ENCODE data around the gene MOB3A.

MOB3A gene

DNA sequence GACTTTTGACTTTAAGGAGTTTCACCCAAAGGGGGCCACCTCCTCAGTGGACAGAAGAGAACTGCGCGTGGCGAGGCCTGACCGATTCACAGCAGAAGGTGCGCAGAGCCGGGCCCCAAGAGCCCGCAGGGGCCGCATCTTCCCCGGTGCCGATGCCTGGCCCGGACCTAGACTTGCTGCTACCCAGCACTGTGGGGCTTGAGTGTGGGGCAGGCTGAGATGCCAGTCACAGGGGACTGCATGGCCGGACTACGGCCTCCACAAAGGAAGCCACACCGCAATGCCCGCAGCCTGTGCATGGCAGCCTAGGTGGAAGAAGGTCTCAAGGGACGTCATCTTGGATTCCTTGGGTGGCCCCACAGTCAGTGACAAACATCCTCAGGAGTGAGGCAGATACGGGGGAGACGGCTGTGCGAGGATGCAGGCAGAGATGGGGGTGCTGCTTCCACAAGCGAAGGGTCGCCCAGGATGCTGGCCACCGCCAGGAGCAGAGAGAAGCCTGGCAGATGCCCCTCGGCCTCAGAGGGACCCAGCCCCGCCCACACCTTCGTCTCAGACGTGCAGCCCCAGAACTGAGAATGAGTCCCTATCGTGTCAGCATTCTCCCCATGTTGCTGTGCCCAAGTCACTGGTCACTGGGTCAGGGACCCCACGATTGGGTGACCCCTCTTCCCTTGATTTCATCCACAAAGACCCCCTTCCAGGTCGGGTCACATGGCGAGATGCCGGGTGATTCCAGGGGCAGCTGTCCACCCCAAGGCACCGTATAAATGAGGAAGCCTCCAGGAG is 16.9 kb downstream of the MOB3A start:
- no peak for TF ChIP-seq CTBP1 (IDR thresholded peaks at IDR 0.05; ENCODE audit: borderline replicate concordance)
- TF ChIP-seq L3MBTL2 (conservative IDR thresholded peaks at IDR 0.05), result no peak
- no peak for TF ChIP-seq BHLHE40 (IDR thresholded peaks at IDR 0.05; ENCODE audit: borderline replicate concordance)
- no peak for TF ChIP-seq FOXK2 (IDR thresholded peaks at IDR 0.05)
- no peak for TF ChIP-seq ZNF384 (IDR thresholded peaks at IDR 0.05)
- TF ChIP-seq TARDBP (IDR thresholded peaks at IDR 0.05), result no peak
- TF ChIP-seq SUZ12 (IDR thresholded peaks at IDR 0.05), result no peak
- TF ChIP-seq FOXA1 (IDR thresholded peaks at IDR 0.05), result no peak
- POLR2A ChIA-PET, result no interaction called here
- CTCF ChIA-PET, result no interaction called here
- DNase-seq (ENCODE audit: extremely low spot score), result no peak

DNA sequence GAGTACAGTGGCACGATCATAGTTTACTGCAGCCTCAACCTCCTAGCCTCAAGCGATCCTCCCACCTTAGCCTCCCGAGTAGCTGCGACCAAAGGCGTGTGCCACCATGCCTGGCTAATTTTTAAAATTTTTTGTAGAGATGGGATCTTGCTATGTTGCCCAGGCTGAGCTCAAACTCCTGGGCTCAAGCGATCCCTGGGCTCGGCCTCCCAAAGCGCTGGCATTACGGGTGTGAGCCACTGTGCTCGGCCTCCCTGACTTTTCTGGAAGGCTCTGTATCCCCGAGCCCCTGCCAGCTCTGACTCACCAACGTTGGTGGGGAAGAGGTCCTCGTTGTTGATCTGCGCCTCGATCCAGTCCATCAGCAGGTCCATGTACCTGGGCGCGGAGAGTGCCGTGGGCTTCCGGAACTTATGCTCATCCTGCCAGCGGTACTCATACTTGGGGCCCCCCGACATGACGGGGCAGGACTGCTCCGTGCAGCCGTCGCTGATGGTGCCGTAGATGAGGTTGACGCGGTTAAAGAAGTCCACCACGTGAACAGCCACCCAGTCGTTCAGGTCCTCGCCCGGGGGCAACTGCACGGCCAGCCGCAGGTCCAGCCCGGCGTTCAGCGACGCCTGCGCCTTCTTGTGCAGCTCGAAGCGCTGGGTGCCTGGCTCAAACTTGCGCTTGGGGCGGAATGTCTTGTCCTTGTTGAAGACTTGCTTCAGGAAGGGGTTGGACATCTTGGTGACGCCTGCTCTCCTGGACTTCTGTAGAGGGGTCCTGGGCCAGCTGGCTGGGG is 18.1 kb downstream of the MOB3A start:
- ChIA-PET CTCF (no interaction called here), POLR2A (no interaction called here)
- TF ChIP-seq LEF1 (IDR thresholded peaks at IDR 0.05; ENCODE audit: borderline replicate concordance) (no peak), L3MBTL2 (conservative IDR thresholded peaks at IDR 0.05) (no peak), ARNT (IDR thresholded peaks at IDR 0.05) (no peak), FOXM1 (IDR thresholded peaks at IDR 0.05; ENCODE audit: borderline replicate concordance) (no peak), SP1 (IDR thresholded peaks at IDR 0.05) (no peak), NFRKB (IDR thresholded peaks at IDR 0.05) (no peak), BHLHE40 (IDR thresholded peaks at IDR 0.05; ENCODE audit: borderline replicate concordance) (no peak), ZNF384 (IDR thresholded peaks at IDR 0.05) (no peak), CTBP1 (IDR thresholded peaks at IDR 0.05; ENCODE audit: borderline replicate concordance) (no peak), FOXA1 (IDR thresholded peaks at IDR 0.05) (no peak), SUZ12 (IDR thresholded peaks at IDR 0.05) (no peak)
- TF ChIP-seq, protein P1, sequence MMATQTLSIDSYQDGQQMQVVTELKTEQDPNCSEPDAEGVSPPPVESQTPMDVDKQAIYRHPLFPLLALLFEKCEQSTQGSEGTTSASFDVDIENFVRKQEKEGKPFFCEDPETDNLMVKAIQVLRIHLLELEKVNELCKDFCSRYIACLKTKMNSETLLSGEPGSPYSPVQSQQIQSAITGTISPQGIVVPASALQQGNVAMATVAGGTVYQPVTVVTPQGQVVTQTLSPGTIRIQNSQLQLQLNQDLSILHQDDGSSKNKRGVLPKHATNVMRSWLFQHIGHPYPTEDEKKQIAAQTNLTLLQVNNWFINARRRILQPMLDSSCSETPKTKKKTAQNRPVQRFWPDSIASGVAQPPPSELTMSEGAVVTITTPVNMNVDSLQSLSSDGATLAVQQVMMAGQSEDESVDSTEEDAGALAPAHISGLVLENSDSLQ (IDR thresholded peaks at IDR 0.05), result no peak
- DNase-seq (ENCODE audit: extremely low spot score), result no peak

DNA sequence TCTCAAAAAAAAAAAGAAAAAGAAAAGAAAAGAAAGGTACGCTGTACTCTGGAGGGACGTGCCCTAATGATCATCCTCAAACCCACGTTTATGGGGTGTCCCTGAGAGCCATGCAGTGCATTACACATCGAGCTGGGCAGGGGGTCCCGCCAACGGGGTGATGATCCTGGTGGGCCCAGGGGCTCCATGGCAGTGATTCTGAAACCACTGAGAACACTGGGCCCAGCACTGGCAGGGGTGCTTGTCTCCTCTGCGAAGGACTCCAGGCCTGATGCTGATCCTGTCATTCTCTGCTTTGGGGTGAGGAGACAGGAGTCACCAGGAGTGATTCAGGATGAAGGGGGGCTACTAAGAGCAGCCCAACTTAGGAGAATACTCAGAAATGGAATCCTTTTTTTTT is 18.7 kb downstream of the MOB3A start:
- no peak for DNase-seq (ENCODE audit: extremely low spot score)
- CTCF ChIA-PET, result no interaction called here
- TF ChIP-seq CTBP1 (IDR thresholded peaks at IDR 0.05; ENCODE audit: borderline replicate concordance) (no peak), SP1 (IDR thresholded peaks at IDR 0.05) (no peak), FOXA1 (IDR thresholded peaks at IDR 0.05) (no peak)
- TF ChIP-seq, protein P1 (IDR thresholded peaks at IDR 0.05), result no peak
- POLR2A ChIA-PET, result no interaction called here

GRCh38 chr19:2076526-2076944 is 19.6 kb downstream of the MOB3A start:
- POLR2A ChIA-PET, result no interaction called here
- no peak for DNase-seq (ENCODE audit: extremely low spot score)
- CTCF ChIA-PET, result no interaction called here
- TF ChIP-seq ELF4 (IDR thresholded peaks at IDR 0.05), result no peak
- no peak for TF ChIP-seq FOXA1 (IDR thresholded peaks at IDR 0.05)
- no peak for TF ChIP-seq ZNF384 (IDR thresholded peaks at IDR 0.05)
- TF ChIP-seq FOXM1 (IDR thresholded peaks at IDR 0.05; ENCODE audit: borderline replicate concordance), result no peak
- no peak for TF ChIP-seq HDGF (IDR thresholded peaks at IDR 0.05; ENCODE audit: borderline replicate concordance)
- TF ChIP-seq TARDBP (IDR thresholded peaks at IDR 0.05), result no peak
- no peak for TF ChIP-seq SUZ12 (IDR thresholded peaks at IDR 0.05)
- TF ChIP-seq SP1 (IDR thresholded peaks at IDR 0.05), result no peak
- TF ChIP-seq L3MBTL2 (conservative IDR thresholded peaks at IDR 0.05), result no peak
- TF ChIP-seq LEF1 (IDR thresholded peaks at IDR 0.05; ENCODE audit: borderline replicate concordance), result no peak
- no peak for TF ChIP-seq BHLHE40 (IDR thresholded peaks at IDR 0.05; ENCODE audit: borderline replicate concordance)
- TF ChIP-seq, protein P1 (IDR thresholded peaks at IDR 0.05), result no peak
- no peak for TF ChIP-seq ARNT (IDR thresholded peaks at IDR 0.05)

GRCh38 chr19:2072757-2073551 is 23.2 kb downstream of the MOB3A start:
- TF ChIP-seq FOXM1 (IDR thresholded peaks at IDR 0.05; ENCODE audit: borderline replicate concordance) (no peak), FOXA1 (IDR thresholded peaks at IDR 0.05) (no peak), ARNT (IDR thresholded peaks at IDR 0.05) (no peak), L3MBTL2 (conservative IDR thresholded peaks at IDR 0.05) (no peak), SUZ12 (IDR thresholded peaks at IDR 0.05) (no peak), ZNF384 (IDR thresholded peaks at IDR 0.05) (no peak), SP1 (IDR thresholded peaks at IDR 0.05) (no peak), FOXK2 (IDR thresholded peaks at IDR 0.05) (no peak), HDGF (IDR thresholded peaks at IDR 0.05; ENCODE audit: borderline replicate concordance) (no peak), ELF4 (IDR thresholded peaks at IDR 0.05) (no peak), CTBP1 (IDR thresholded peaks at IDR 0.05; ENCODE audit: borderline replicate concordance) (no peak), BHLHE40 (IDR thresholded peaks at IDR 0.05; ENCODE audit: borderline replicate concordance) (no peak), LEF1 (IDR thresholded peaks at IDR 0.05; ENCODE audit: borderline replicate concordance) (no peak), TARDBP (IDR thresholded peaks at IDR 0.05) (no peak), NFRKB (IDR thresholded peaks at IDR 0.05) (no peak)
- TF ChIP-seq, protein P1 (IDR thresholded peaks at IDR 0.05), result no peak
- no peak for DNase-seq (ENCODE audit: extremely low spot score)
- POLR2A ChIA-PET, result no interaction called here
- CTCF ChIA-PET, result interaction anchor here (1.0 kb wide), 1 partner anchor 143 kb away, joined by 3 read pairs; no protein-coding TSS in a partner anchor

All from HEK293T (cell line).